Lower leg skin (tissue), 4 donors: ENCODE data around the gene PPL. TPM values are rescaled to one million over a fixed set of nuclear protein-coding genes. Genes with fewer than 3 reads are reported as not detected.

ENCODE experiments used
- DNase-seq, 2 donors: peaks; one replicate each; pipeline ENCODE4 v3.0.0-alpha.2; 2019; ENCODE audit warnings: low spot score in 2 of 2
- H3K4me3 ChIP-seq: fragments of 200-600 bp; sonication (generic); 2 replicates; pipeline ENCODE4 v1.5.1; 2017; ENCODE audit warnings: mild to moderate bottlenecking, low read depth; ENCODE audit not compliant: poor library complexity, severe bottlenecking
- POLR2A ChIP-seq, 2 donors: fragments of 450-650 bp; IDR thresholded peaks; one replicate each; pipeline ENCODE4 v1.6.1; 2016 to 2017; ENCODE audit warnings: antibody characterized with exemption in 2 of 2, mild to moderate bottlenecking in 1 of 2, moderate library complexity in 1 of 2
- WGBS, 2 donors: methylation state at CpG; one replicate each; pipeline ENCODE4 v1.1.5; 2018; 5-methylcytosine and 5-hydroxymethylcytosine counted together
- intact Hi-C: fragments of 100-400 bp; cut with DNase I; formaldehyde crosslinking; loops from one replicate; pipeline ENCODE4 v1.15.0; 2023; ENCODE audit warnings: low total_unique reads
- total RNA-seq, 4 donors: library from RNA; depleted of rRNA; stranded (reverse); fragments of >200 nt; gene quantifications; one replicate each; pipeline ENCODE4 v1.1.0, GENCODE V29; 2016
- TF ChIP-seq, protein P1 (sequence below), 3 donors: fragments of 450-650 bp; IDR thresholded peaks; one replicate each; pipeline ENCODE4 v1.5.1; 2016; ENCODE audit warnings: antibody characterized with exemption in 3 of 3, mild to moderate bottlenecking in 3 of 3, moderate library complexity in 2 of 3

The PPL gene
- total RNA-seq, 4 donors from 2014 or later: 445 to 545 (median 495) TPM

GRCh38 chr16:4836727-4837126, 100.2 kb downstream of the PPL start:
- intact Hi-C loops: no loop called here
- DNase-seq: no peak
- 84 to 88% methylated on average over 2 of the region's 2 CpGs for WGBS, 2 donors
- H3K4me3 ChIP-seq: no peak overlapping the region
- TF ChIP-seq, protein P1, sequence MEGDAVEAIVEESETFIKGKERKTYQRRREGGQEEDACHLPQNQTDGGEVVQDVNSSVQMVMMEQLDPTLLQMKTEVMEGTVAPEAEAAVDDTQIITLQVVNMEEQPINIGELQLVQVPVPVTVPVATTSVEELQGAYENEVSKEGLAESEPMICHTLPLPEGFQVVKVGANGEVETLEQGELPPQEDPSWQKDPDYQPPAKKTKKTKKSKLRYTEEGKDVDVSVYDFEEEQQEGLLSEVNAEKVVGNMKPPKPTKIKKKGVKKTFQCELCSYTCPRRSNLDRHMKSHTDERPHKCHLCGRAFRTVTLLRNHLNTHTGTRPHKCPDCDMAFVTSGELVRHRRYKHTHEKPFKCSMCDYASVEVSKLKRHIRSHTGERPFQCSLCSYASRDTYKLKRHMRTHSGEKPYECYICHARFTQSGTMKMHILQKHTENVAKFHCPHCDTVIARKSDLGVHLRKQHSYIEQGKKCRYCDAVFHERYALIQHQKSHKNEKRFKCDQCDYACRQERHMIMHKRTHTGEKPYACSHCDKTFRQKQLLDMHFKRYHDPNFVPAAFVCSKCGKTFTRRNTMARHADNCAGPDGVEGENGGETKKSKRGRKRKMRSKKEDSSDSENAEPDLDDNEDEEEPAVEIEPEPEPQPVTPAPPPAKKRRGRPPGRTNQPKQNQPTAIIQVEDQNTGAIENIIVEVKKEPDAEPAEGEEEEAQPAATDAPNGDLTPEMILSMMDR (IDR thresholded peaks at IDR 0.05): no peak
- no peak for TF ChIP-seq POLR2A (IDR thresholded peaks at IDR 0.05)

- DNase-seq: no peak
- intact Hi-C loops: no loop called here
- TF ChIP-seq, protein P1 (IDR thresholded peaks at IDR 0.05): no peak
- no peak for TF ChIP-seq POLR2A (IDR thresholded peaks at IDR 0.05)
- WGBS, 2 donors: 75 to 79% methylated on average over 1 of the region's 1 CpG
- no peak overlapping the region for H3K4me3 ChIP-seq
Observed at GRCh38 chr16:4833584-4833983, 103.4 kb downstream of the PPL start.

DNA sequence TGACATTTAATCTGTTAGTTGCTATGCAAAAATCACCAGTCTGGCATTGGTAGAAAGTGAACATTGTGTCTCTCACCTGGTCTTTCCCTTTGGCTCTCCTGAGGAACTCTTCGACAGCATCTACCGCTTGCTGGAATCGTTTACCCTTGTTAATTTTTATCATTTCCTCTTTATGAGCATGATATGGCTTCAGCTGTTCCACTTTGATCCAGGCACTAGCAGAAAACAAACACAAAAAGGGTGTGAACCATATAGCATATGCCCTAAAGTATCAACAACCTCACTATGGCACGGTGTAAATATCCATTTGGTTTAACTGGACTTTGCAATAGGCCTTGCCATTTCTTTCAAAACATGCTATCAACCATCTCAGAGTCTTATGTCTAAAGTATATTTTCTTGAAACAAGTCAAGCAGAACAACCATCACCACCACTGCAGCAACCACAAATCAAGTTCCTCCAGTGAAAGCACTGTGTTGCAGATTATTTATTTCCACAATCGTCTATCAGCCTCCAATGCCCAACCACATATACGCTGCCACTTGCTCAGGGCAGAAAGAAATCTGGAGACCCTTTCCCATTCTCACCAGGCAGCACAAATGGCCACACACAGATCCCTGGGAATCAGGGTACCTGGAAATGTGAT, 104.1 kb downstream of the PPL start:
- no peak overlapping the region for H3K4me3 ChIP-seq
- intact Hi-C loops: no loop called here
- TF ChIP-seq, protein P1 (IDR thresholded peaks at IDR 0.05): no peak

More for the DNA sequence above, 104.1 kb downstream of the PPL start:
- WGBS, 2 donors: 81 to 85% methylated on average over 6 of the region's 6 CpGs
- no peak for DNase-seq

Other genes with a start within 250 kb of the PPL start
- 10 to 100 TPM; 18.5 to 27.8 (median 23.6) TPM for gene NUDT16L1, start 243.6 kb downstream of the PPL start, total RNA-seq
- 10 to 100 TPM; 10.4 to 28.8 (median 17.4) TPM for gene ANKS3, start 202.9 kb downstream of the PPL start, total RNA-seq
- 1 to 10 TPM in 1 of 4 donors, under 1 TPM in 1, not detected in 2; 0.16 to 1.4 TPM for gene DNAAF8, start 202.6 kb downstream of the PPL start, total RNA-seq
- 10 to 100 TPM; 12.6 to 23.3 (median 20.5) TPM for gene ZNF500, start 170.0 kb downstream of the PPL start, total RNA-seq
- gene SEPTIN12, start 148.8 kb downstream of the PPL start, total RNA-seq: not detected
- 10 to 100 TPM in 1 of 4 donors, 1 to 10 TPM in 2, not detected in 1; 6.6 to 10.6 (median 7.6) TPM for gene SMIM22, start 141.8 kb downstream of the PPL start, total RNA-seq
- gene ROGDI, start 134.5 kb downstream of the PPL start, total RNA-seq: 10 to 100 TPM in 2 of 4 donors, 1 to 10 TPM in 2; 7.3 to 15.8 (median 10.2) TPM
- 10 to 100 TPM; 36.8 to 52.6 (median 51.3) TPM for gene GLYR1, start 89.9 kb downstream of the PPL start, total RNA-seq
- gene UBN1, start 89.7 kb downstream of the PPL start, total RNA-seq: 10 to 100 TPM; 20.7 to 38.3 (median 27.9) TPM
- gene SEC14L5, start 21.2 kb upstream of the PPL start, total RNA-seq: 1 to 10 TPM in 2 of 4 donors, under 1 TPM in 2; 0.91 to 2.6 (median 1.3) TPM
- 10 to 100 TPM; 27.6 to 85.1 (median 45.1) TPM for gene NAGPA, start 96.8 kb upstream of the PPL start, total RNA-seq
- gene C16orf89, start 128.8 kb upstream of the PPL start, total RNA-seq: under 1 TPM in 1 of 4 donors, not detected in 3; 0.12 TPM
- gene ALG1, start 134.7 kb upstream of the PPL start, total RNA-seq: 10 to 100 TPM; 10.9 to 31.5 (median 17.0) TPM
- 10 to 100 TPM in 1 of 4 donors, 1 to 10 TPM in 3; 6.6 to 10.2 (median 8.9) TPM for gene EEF2KMT, start 160.6 kb upstream of the PPL start, total RNA-seq